GM13977 (cell line): Measurements from ENCODE around the gene INPP5K.
"Not testable (repeated sequence)": the region's sequence is repeated elsewhere in the genome, so short reads cannot be mapped to it uniquely, and the experiment has no call there.

Experiments used
- DNase-seq: peaks from one replicate; pipeline ENCODE4 v3.0.0; 2012; ENCODE audit warnings: low spot score
- CTCF ChIP-seq: IDR thresholded peaks from 2 replicates; pipeline ENCODE4 v1.5.1; 2012; ENCODE audit warnings: mild to moderate bottlenecking, control low read depth; ENCODE audit not compliant: insufficient read depth; ENCODE audit errors: extremely low read depth, missing control alignments
- in situ Hi-C: fragments of 300-500 bp; cut with MboI; formaldehyde crosslinking; loops from one replicate; pipeline ENCODE4 v1.12.0; 2022; ENCODE audit warnings: low sequenced_read_pairs, low pct_unique_long_range_greater_than_20kb, mixed read lengths, inconsistent platforms; ENCODE audit not compliant: unreplicated experiment

INPP5K gene

DNA sequence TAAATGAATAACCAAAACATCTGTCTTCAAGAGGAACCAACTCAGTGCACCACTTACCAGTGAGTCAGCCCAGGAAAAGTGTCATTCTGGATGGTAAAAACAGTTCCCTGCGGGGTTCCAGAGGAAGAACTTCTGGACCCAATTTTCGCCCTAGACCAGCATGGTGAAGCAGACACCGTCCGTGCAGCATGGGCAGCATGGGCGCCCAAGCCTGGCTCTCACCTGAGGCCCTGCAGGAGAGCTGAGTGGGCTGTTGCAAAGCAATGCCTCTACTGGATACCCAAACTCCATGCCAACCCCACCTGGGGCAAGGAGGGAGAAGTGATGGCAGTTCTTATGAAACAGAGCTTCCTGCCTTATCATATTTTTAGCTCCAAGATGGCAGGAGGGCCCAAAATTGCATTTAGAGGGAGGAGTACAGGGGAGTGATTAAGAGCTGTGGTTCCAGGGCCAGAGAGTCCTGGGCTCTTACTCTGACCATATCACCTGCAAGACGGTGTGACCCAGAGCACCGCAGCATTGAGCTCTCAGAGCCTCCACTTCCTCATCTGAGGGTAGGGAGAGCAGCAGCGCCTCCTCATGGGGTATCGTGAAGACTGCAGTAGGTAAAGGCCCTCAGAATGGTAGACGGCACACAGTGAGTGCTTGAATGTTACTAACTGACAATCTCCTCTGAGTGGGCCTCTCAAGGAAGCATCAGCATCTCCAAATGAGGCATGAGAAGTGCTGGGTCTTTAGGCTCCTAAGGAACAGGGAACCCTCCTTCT, 16.6 kb upstream of the INPP5K start:
- in situ Hi-C loops = no loop called here
- DNase-seq = no peak
- peak; percentile 51 for TF ChIP-seq CTCF

DNA sequence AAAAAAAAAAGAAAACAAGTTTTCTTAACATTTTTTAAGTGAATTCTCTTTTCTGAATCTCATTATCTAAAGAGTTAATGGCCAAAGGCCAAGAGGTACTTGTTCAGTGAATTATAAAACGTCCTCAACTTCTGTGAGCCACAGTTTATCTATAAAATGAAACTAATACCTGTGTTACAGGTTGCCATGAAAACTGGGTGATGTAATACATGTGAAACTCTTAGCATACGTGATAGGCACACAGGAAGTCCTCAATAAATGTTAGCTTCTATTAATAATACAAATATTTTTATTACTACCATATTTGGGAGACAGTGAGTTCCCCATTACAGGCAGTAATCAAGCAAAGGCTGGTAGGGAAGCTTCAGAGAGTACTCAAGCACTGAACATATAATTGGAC, 13.5 kb upstream of the INPP5K start:
- TF ChIP-seq CTCF = no peak
- DNase-seq = no peak
- in situ Hi-C loops = no loop called here

DNA sequence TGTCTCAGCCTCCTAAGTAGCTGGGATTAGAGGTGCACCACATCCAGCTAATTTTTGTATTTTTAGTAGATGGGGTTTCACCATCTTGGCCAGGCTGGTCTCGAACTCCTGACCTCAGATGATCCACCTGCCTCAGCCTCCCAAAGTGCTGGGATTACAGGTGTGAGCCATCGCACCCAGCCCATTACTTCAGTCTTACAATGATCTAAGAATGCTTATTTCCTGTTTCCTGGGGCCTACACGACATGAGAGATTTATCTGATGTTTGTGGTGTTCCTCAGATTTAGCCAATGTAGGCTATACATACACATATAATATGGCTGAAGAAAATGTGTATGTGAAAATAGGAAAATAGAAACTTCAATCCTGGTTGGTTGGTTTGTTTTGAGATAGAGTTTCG, 10.5 kb upstream of the INPP5K start:
- in situ Hi-C loops, DNase-seq: not testable (repeated sequence)

GRCh38 chr17:1522626-1523025, 6.2 kb upstream of the INPP5K start:
- TF ChIP-seq CTCF = no peak
- in situ Hi-C loops = no loop called here
- DNase-seq = no peak

GRCh38 chr17:1521086-1521640, 4.8 kb upstream of the INPP5K start:
- TF ChIP-seq CTCF = no peak
- in situ Hi-C loops = no loop called here
- DNase-seq = no peak

GRCh38 chr17:1519678-1520077, 3.3 kb upstream of the INPP5K start:
- no peak for TF ChIP-seq CTCF
- no peak for DNase-seq
- in situ Hi-C loops = loop anchor here (10.0 kb wide), 1 partner anchor 175 kb away; no protein-coding TSS in a partner anchor

GRCh38 chr17:1518410-1518809, 2.0 kb upstream of the INPP5K start:
- DNase-seq = no peak
- in situ Hi-C loops = loop anchor here (10.0 kb wide), 1 partner anchor 174 kb away; no protein-coding TSS in a partner anchor
- no peak for TF ChIP-seq CTCF
